Hypothalamus (tissue), 51 donors: ENCODE measurements around the gene ARMC8.
"Not testable (repeated sequence)": the region's sequence is repeated elsewhere in the genome, so short reads cannot be mapped to it uniquely, and the experiment has no call there.

Experiments
- DNase-seq, 51 donors: peaks; one replicate each; lab custom pipeline; 2025; lab: John Stamatoyannopoulos, UW

Gene ARMC8, protein sequence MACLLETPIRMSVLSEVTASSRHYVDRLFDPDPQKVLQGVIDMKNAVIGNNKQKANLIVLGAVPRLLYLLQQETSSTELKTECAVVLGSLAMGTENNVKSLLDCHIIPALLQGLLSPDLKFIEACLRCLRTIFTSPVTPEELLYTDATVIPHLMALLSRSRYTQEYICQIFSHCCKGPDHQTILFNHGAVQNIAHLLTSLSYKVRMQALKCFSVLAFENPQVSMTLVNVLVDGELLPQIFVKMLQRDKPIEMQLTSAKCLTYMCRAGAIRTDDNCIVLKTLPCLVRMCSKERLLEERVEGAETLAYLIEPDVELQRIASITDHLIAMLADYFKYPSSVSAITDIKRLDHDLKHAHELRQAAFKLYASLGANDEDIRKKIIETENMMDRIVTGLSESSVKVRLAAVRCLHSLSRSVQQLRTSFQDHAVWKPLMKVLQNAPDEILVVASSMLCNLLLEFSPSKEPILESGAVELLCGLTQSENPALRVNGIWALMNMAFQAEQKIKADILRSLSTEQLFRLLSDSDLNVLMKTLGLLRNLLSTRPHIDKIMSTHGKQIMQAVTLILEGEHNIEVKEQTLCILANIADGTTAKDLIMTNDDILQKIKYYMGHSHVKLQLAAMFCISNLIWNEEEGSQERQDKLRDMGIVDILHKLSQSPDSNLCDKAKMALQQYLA

DNA sequence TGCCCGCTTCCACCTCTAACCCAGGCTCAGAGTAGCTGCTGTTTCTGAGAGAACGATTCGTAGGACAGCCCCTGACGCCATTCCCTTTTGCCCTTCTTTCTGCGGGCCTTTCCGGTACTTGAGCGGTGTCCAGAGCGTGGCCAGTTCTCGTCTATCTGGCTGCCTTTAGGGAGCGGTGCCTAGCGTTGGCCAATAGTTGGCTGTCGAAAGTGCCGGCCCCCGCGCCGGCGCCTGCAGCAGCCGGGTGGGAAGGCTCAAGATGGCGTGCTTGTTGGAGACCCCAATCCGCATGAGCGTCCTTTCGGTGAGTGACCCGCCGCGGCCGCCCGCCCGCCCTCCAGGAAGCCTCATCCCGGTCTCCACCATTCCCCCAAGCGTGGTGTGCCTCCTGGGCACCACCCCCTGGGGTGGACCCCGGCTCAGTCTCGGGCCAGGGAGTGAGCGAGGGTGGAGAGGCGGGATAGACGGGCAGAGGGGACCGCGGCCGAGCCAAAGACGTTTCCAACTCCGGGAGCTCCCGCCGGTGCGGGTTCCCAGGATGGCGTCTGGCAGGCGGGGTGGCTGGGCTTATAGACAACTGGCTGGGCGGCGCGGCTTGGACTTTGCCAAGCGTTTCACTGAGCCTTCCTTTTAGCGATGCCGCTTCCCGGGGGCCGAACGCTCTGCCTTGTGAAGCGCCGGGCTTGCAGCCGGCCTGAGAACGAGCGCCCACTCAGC is at the start of gene ARMC8:
ARMC8 (plus strand) TSS at position 6 of the 717 bp plus-strand sequence; CDS start at position 260, 254 bp downstream.
- DNase-seq = peak in 49 of 51 donors; percentile 21 to 96 (median 82)

DNA sequence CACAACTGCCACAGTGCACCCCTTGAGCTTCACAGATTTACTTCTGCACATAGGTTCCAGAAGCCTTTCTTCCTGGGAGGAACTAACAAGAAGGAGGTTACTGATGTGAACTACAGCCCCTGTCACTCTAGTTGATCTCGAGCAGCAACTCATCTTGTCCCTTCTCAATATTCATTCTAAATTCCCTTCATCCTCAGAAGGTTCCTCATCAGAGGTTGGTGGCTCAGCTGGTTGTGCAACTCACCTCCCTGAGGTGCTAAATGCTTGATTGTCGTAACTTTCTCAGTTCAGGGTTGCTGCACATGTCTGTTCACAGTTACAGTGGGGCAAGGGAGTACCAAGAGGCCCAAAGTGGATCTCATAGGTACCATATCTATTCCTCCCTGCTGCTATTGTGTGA is 49.2 kb upstream of the ARMC8 start:
- no peak for DNase-seq

DNA sequence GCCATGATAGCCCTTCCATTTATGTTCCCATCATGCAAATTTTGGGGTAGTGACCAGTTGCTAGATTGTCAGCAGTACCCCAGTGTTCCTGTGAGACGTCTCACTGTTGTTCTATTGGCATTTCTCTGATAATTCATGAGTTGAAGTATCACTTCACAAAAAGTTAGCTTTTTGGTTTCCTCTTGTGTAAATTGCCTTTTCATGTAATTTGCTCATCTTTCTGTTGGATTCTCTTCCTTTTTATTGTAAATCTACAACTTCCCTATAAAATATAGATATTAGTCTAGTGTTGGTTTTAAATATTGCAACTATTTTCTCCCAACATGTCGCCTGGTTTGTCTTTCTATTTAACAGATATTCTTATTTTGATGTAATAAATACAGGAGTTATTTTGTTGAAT is 47.4 kb upstream of the ARMC8 start:
- DNase-seq = no peak

DNA sequence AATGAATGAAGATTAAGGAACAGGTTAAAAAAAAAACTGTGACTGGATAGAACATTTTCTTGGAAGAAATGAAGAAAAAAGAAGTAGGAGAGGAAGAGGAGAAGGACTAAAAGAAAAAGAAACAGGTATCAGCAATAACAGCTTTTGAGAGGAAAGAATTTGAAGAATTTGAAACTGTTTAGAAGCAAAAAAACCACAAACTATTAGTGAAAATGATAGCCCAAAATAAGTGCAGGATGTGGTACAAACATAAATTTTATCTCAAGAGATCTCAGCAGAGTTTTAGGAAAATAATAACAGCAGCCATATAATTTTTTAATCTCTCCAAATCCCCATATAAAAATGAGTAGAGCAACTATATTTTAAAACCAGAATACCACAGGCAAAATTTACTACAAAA is 46.2 kb upstream of the ARMC8 start:
- no peak for DNase-seq

DNA sequence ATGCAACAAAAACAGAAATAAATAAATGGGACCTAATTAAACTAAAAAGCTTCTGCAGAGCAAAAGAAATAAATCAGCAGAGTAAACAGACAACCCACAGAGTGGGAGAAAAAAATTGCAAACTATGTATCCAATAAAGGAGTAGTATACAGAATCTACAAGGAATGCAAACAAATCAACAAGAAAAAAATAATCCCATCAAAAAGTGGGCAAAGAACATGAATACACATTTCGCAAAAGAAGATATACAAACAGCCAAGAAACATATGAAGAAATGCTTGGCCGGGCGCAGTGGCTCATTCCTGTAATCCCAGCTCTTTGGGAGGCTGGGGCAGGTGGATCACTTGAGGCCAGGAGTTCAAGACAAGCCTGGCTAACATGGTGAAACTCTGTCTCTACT is 44.9 kb upstream of the ARMC8 start:
- DNase-seq = not testable (repeated sequence)

DNA sequence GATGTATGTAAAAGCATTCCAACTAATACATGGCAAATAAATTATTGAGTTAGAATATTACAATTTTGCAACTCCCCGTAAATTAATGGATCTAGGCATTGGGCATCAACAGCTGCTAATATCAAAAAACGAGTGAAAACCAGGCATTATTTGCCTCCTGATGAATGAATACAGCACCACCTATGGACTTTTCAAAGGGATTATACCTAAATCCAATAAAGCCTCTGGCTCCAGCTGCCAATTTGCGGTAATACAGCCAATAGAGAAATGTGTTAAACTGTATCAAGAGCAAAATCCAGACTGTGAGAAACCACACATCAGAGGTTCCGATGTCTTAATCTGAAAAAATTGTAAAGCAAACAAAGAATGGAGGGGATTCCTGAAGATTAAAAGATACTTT is 38.6 kb upstream of the ARMC8 start:
- DNase-seq = no peak

DNA sequence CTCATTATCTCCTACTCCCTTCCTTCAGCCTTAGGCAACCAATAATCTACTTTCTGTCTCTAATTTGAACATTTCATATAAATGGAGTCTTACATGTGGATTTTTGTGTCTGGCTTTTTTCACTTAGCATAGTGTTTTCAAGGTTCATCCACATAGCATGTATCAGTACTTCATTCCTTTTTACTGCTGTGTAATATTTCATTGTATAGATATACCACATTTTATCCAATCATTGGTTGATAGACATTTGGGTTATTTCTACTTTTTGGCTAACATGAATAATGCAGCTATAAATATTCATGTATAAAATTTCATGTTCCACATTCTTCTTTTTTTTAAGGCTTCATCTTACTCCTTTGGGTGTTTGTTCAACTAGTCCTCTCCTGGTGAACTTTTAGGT is 32.6 kb upstream of the ARMC8 start:
- DNase-seq = no peak

DNA sequence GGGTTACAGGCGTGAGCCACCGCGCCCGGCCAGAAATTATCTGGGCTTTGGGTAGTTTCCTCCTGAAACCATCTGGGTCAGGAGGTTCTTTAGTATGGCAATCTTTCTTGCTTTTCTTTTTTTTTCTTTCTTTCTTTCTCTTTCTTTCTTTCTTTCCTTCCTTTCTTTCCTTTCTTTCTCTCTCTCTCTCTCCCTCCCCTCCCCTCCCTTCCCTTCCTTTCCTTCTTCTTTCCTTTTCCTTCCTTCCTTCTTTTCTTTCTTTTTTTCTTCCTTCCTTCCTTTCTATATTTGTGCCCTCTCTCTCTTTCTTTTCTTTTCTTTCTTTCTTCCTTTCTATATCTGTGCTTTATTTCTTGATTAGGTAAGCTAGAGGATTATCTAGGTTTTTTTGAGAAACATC is 29.4 kb upstream of the ARMC8 start:
- no peak for DNase-seq

DNA sequence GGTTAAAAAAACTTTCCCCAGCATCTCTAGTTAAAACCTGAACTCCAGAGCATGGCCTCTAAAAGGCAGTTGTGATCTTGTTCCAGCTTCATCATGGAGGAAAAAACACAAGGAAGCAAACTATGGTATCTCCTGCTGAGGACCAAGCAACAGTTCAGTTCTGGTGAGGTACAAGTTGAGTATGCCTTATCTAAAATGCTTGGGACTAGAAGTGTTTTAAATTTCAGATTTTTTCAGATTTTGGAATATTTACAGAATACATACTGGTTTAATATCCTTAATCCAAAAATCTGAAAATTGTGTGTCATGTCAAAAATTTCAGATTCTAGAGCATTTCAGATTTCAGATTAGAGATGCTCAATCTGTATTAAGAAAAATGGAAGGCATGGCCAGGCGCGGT is 22.0 kb upstream of the ARMC8 start:
- no peak for DNase-seq

DNA sequence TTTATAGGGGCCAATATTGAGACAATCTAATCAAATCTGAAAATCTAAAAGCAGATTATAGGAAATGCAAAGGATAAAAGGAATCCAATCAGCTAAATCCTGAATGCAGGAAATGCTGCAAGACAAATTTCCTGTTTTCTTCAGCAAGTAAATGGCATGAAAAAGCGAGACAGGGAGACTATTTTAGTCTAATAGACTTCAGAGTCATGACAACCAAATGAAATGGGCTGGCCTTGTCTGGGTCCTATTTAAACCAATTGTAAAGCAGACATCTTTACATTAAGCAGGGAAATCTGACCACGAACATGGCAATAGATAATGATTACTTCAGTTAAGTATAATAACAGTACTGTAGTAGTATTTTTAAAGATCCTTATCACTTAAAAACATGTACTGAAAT is 14.5 kb upstream of the ARMC8 start:
- no peak for DNase-seq

DNA sequence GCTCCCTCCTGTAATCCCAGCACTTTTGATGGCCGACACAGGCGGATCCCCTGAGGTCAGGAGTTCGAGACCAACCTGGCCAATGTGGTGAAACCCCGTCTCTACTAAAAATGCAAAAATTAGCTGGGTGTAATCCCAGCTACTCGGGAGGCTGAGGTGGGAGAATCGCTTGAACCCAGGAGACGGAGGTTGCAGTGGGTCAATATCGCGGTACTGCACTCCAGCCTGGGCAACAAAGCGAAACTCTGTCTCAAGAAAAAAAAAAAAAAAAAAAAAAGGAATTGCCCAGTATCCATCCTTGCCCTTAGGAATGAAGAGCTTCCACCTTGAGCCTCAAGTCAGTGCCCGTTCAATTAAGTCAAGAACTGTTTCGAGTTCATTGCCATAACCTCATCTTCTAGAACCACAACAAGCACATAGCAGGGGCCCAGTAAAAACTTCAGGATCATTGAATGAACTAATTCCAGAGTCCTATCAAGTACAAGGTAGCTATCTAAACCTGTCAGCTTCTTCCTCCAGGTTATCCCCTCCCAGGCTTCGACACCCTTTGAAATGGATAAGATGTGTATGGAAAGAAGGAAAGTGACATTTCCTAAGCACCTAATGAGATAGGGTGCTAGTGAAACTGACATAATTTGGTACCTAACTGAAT is 13.2 kb upstream of the ARMC8 start:
- no peak for DNase-seq

DNA sequence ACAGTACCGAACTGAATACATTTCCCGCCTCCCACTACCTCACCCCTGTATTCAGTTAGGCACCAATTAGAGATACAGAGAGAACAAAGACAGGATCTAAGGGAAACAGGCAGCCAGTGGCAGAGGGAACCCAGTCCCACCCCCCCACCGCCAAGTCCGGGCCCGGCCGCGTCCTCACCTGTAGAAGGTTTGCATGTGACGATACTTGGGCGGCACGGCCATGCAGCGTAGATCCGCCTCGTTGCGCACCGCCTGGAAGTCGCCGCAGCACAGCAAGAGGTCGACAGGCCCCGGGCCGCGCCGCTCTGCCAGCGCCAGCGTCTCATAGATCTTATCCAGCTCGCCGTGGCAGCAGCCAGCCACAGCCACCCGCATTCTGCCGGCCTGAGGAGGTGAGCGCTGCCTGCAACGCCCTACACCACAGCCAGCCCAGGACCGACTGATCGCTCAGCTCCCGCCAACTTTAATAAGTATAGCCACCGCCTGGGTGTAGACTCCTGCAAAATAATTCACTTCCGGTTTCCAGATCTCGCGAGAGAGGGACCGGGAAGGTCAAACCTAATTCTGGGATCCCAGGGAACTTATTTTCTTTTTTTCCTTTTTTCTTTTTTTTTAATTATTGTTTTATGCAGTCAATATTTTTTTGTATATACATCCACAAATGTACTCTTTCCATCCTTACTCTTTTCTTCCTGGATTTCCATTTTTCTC is 12.5 kb upstream of the ARMC8 start, which contains the start of gene DBR1:
DBR1 (minus strand) TSS at position 501 of the 711 bp plus-strand sequence; CDS start at position 375, 126 bp downstream.
- DNase-seq = peak in 48 of 51 donors; percentile 4 to 86 (median 43)

DNA sequence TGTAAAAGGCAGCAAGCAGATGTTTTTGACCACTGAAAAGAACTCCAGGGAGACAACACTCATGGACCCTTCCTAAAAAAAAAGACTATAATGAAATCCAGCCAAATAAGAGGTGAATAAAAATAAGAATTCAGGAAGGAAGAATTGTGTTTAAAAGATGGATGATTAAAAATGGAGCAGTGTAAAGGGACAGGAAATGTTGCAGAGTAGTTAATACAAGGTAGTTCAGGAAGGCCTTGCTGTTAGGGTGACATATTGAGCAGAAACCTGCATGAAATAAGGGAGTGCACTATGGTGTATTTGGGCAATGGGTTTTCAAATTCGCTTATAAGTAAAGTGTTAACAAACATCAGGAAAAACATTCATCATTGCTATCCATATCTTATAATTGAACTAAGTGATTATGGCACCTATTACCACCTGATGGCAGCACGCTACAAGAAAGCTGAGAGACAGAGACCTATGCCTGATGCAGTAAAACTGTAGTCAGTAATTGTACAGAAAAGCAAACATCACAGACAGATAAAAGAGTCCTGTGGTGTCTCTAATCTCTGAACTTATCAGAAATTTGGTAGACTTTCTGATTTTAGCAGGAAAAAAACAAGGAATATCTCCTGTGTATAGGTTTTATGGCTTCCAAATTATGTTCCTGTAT is 6.6 kb upstream of the ARMC8 start:
- DNase-seq = peak in 11 of 51 donors; percentile 1 to 23 (median 6)

DNA sequence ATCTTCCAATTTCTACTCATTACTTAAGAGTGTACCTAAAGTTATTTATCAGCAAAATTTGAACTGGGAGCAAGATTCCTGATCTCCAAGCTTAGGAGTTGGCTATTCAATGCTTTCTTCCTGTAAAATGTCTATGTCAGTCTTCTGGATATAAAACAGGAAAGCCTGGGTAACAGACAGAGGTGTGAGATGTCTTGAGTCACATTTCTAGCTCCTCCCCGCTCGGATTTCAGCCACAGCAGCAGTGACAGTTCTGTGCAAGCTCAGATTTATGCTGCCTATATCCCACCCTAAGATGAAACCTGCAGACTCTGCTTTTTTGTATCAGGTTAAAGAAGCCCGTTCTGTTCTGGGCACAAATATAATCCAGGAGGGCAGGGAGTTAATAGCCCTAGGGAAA is 2.1 kb upstream of the ARMC8 start:
- no peak for DNase-seq

DNA sequence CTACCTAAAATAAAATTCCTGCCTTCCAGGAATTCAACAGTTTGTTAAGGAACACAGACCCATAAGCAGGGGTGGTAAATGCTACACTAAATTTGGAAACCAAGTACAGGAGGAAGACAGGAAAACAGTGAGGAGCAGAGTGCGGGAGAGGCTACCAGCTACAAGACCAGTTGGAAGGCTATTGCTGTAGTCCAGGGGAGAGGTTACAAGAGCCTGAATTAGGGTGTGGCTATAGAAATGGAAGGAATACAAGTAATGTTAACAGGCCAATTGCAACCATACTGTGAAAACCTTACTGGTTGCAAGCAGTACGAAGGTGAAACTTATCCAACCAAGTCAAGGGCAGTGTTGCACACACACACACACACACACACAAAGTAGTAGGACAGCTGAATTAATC is 880 bp upstream of the ARMC8 start:
- DNase-seq = no peak

DNA sequence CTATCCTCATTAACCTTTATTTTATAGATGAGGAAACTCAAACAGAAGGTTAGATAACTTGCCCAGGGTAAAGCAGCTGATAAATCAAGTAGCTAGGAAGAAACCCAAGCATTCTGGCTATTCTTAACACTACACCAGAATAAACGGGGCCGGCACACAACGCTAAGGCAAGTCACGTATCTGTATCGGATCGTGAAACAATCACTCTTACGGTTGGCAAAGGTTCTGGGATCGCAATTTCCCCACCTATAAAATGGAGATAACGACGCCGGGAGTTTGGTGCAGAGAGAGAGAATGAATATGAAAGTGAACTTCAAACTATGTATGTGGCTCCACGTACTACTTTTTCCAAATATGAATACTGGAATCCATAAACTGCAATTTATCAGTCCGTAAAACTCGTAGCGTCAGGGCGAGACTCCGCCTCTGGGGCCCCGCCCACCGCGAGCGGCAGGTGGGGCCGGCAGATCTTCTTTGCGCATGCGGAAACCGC is 252 bp upstream of the ARMC8 start:
- DNase-seq = peak in 18 of 51 donors; percentile 32 to 92 (median 84)

DNA sequence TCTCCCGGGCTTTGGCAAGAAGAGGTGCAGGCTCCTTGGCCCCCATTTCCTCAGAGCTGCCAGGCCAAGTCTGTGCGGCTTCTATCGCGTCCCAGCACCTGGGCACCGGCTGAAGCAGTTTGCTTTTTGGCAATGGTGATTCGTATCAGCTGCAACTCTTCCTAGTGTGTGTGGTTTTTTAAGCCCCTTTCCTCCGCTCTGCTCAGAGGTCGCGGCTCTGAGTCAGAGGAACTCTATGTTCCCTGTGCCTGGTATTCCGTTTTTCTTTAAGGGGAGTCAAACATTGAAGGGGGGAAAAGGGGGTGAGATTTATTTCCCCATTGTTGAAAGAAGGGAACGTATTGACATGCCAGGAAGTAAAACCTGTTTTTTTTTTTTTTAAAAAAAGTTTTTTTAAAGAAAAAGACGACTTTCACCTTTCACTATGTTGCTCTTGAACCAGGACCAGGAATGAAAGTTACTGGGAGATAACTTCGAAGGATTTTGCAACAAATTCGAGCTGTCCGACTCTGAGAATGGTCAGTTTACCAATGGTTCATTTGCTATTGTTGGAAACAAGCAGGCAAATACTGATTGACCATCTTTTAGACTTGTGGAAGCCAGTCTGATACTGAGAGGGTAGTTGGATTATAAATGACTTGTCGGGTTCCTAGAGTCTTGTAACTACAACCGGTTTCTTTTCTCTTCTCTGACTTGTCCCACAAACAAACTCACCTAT is 1.1 kb downstream of the ARMC8 start:
- DNase-seq = no peak

DNA sequence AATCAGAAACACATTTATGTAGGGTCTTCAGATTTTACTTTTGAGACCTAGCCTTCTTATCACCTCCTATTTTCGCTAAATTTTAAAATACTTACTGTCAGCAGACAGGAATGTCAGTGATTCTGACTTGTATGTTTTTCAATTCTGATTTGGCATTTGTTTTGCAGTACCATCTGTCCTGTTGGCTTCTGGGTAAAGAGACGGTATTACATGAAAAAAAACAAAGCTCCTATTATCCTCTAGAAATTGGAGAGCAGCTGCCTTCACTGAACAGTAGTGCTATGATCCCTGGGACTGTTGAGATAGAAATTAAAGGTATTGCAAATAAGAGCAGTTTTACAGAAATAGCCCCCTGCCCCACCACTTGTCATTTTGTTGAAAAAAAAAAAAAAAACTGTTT is 8.4 kb downstream of the ARMC8 start:
- peak in 3 of 51 donors; percentile 1 to 31 (median 2) for DNase-seq

DNA sequence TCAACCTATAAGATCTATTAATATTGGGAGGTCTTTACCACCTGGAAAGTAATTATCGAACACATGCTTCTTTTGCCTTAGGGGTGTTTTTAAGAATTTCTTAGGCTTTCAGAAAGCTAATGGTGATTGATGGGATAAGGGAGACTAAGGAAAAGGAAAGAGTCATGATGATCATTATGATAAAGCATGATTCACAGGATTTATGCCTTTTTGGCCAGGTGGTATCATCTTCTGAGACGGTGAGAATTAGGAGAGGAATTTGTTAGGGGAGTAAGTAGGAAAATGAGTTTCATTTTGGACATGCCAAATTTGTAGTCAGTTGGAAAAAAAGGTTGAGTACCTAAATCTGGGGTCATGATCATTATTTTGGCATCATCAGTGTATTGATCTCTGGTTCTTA is 8.9 kb downstream of the ARMC8 start:
- no peak for DNase-seq
